Endothelial cell of umbilical vein (primary cell): ENCODE data around the gene CCDC177.

Source experiments
- EZH2 ChIP-seq: IDR thresholded peaks from 2 replicates; pipeline ENCODE4 v1.6.1; 2012; ENCODE audit warnings: borderline replicate concordance, low read depth, mild to moderate bottlenecking, moderate library complexity, low read length, inconsistent platforms; ENCODE audit not compliant: severe bottlenecking
- POLR2AphosphoS5 ChIP-seq: IDR thresholded peaks from 2 replicates; pipeline ENCODE4 v1.6.1; 2012; ENCODE audit warnings: low read depth, mild to moderate bottlenecking, control low read depth, low read length, moderate library complexity; ENCODE audit not compliant: insufficient read depth
- TF ChIP-seq, protein P1 (sequence below), 2 donors: IDR thresholded peaks; 1 replicate in 1 of 2; 2 replicates in 1 of 2; pipeline ENCODE4 v1.5.1; 2011; ENCODE audit warnings: low read length in 2 of 2, mild to moderate bottlenecking in 2 of 2, moderate library complexity in 2 of 2, control low read depth in 1 of 2, inconsistent platforms in 1 of 2, low read depth in 1 of 2; ENCODE audit not compliant: insufficient read depth in 1 of 2; ENCODE audit errors: extremely low read depth in 1 of 2

DNA sequence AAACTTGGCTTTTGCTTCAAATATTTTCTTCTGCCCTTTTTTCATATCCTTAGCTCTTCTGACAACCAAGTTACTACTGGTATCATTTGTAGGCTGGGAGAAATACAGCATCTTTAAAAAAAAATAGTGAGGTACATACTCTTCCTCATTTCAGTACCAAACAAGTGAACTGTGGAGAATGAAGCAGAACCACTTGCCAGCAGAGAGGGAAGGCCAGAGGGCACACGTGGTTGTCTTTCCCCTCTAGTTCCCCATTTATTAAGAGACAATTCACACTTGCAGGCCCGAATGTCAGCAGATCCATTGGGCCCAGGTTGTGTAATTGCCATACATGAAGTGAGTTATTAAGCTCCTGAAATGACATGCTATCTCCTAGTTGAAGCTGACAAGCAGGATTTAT is 39.9 kb upstream of the CCDC177 start:
- TF ChIP-seq, protein P1, sequence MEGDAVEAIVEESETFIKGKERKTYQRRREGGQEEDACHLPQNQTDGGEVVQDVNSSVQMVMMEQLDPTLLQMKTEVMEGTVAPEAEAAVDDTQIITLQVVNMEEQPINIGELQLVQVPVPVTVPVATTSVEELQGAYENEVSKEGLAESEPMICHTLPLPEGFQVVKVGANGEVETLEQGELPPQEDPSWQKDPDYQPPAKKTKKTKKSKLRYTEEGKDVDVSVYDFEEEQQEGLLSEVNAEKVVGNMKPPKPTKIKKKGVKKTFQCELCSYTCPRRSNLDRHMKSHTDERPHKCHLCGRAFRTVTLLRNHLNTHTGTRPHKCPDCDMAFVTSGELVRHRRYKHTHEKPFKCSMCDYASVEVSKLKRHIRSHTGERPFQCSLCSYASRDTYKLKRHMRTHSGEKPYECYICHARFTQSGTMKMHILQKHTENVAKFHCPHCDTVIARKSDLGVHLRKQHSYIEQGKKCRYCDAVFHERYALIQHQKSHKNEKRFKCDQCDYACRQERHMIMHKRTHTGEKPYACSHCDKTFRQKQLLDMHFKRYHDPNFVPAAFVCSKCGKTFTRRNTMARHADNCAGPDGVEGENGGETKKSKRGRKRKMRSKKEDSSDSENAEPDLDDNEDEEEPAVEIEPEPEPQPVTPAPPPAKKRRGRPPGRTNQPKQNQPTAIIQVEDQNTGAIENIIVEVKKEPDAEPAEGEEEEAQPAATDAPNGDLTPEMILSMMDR (IDR thresholded peaks at IDR 0.05; ENCODE audit: extremely low read depth in 1 of 2, insufficient read depth in 1 of 2, low read depth in 1 of 2, low read length in 2 of 2) = no peak
- TF ChIP-seq EZH2 (no peak), POLR2AphosphoS5 (no peak)
